Skin epidermis (tissue), 12 donors: Measurements from ENCODE around the gene GPR161.

Experiments
- H3K27ac ChIP-seq, 21 experiments: fragments of 200-600 bp; sonication (generic) in 11 of 21; one replicate each; pipeline ENCODE4 v1.5.0; 2020; ENCODE audit warnings: mild to moderate bottlenecking in 3 of 21, inconsistent platforms in 2 of 21, moderate library complexity in 2 of 21
- H3K4me3 ChIP-seq, 7 experiments: fragments of 200-600 bp; sonication (generic) in 2 of 7; one replicate each; pipeline ENCODE4 v1.5.0; 2020; ENCODE audit warnings: inconsistent platforms in 2 of 7, mild to moderate bottlenecking in 2 of 7, moderate library complexity in 1 of 7

GPR161 gene

DNA sequence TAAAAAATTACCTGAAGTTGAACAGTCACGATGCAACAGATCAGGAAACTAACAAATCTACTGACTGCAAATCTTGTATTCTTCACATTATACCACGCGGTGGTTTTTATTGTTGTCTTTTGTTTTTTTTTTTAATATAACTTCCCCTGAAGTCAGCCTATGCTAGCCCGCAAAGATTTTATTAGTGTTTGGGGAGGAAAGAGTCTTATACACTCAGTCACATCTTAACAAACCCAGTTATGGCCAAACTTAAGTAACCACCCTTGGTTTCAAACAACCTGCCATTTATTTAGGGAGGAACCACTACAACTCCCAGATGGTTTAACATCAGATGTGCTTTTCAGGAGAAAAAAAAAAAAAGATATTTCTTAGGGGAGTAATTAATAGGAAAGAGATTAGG is 15.2 kb upstream of the GPR161 start:
- Histone ChIP-seq H3K27ac (no peak overlapping the region), H3K4me3 (no peak overlapping the region)

DNA sequence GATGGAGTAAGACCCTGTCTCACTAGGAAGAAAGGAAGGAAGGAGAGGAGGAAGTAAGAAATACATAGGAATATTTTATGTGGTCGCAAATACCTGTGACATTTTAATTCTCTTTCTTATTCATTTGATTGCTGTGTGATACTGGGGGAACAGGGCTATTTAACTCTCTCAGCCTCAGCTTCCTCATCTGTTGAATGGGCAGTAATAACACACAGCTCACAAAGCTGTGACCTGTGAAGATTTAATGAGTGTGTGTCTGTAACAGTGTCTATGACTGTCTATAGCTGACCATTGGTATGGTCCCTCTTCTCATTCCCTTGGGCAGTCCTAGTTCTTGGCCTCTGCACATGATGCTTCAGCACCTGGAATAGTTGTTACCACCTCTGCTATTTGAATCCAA is 13.6 kb upstream of the GPR161 start:
- H3K27ac ChIP-seq = no peak overlapping the region

DNA sequence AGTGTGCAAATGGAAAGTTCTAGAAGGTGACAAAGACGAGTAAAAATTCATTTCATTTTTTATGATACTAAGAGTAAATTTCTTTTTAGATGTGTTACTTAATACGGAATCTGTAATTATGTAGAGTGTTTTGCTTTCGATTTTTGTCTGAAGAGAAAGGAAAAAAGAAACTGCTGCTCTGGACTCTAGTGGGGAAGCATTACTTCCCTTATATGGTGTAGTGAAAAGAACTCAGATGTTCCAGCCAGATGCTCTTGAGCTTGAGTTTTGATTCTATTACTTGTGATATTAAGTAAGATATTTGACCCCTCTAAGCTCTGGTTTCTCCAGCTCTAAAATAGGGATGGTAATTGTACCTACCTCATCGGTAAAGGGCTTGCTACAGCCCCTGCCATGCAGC is 12.2 kb upstream of the GPR161 start:
- Histone ChIP-seq H3K4me3 (no peak overlapping the region), H3K27ac (peak overlapping the region in 1 of 21 experiments; percentile 24)

More for the DNA sequence above, 13.6 kb upstream of the GPR161 start:
- H3K4me3 ChIP-seq = no peak overlapping the region

DNA sequence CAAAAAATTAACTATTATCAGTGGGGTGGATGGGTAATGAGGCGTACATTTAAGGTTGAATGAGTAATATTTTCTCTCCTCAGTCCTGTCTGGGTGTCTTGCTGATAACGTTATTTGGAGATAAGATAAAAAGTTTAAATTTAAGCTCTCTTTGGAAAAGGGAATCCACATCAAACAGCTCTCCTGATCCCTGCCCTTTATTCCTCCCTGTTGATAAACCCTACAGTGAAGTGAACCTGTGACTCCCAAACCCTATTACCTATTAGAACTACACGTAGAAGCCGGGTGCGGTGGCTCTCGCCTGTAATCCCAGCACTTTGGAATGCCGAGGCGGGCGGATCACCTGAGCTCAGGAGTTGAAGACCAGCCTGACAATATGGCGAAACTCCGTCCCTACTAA is 9.9 kb upstream of the GPR161 start:
- peak overlapping the region in 1 of 21 experiments; percentile 55 for H3K27ac ChIP-seq
- no peak overlapping the region for H3K4me3 ChIP-seq

DNA sequence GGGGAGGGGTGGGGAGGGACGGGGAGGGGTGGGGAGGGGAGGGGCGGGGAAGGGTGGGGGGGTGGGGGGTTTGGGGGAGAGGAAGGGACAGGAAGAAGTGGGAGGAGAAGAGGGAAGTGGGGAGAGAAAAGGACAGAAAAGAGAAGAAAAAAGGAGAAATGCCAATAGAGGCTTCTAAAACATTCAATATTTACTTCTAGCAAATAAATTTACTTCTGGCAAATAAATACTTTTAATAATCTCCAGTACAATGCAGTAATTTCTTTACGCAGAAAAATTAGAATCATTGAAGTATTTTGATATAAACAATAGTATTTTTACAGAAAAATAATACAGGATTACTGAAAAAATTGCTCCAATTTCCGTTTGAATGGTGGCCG is 9.4 kb upstream of the GPR161 start:
- H3K4me3 ChIP-seq = no peak overlapping the region
- H3K27ac ChIP-seq = peak overlapping the region in 1 of 21 experiments; percentile 55

DNA sequence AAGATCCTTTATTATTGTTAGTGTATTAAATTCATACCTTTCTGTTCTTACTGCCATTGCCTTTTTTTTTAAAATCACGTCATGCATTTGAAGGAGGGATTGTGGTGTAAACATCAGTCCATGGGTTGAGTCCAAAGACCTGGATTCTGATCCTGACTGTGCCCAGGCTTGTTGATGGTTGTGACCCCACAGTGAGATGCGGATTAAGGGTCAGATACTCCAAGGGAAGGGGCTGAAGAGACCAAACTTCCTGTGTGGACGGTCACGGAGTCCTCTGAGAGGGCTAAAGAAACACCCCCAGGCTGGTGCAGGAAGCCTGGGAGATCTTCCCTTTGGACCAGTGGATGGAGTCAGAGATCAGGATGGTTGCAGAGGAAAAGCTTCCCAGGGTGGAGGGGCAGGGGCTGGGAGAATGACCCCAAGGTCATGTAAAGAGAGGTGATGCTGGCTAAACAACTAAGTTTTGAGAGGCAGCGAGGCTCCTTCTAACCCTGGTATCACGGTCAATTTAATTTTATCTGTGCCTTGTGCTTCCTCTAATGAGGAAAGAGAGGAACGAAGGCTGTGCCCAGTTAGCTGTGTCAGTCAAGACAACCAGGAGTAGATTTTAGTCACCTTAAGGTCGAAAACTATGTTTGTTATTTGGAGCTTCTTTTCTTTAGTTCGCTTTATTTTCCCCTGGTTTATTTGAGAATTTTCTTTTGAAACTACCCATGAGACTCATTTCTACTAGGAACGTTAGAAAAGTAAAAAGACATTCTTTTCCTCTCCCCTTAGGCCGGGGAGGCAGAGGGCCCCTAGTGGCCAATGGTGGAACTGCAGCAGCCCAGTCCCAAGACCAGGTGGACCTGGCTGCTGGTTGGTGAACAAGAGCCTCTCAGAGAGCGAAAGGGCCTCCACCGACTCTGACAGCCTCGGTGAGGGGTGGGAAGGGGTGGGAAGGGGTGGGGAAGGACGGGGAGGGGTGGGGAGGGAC is 8.7 kb upstream of the GPR161 start:
- Histone ChIP-seq H3K27ac (no peak overlapping the region), H3K4me3 (no peak overlapping the region)

DNA sequence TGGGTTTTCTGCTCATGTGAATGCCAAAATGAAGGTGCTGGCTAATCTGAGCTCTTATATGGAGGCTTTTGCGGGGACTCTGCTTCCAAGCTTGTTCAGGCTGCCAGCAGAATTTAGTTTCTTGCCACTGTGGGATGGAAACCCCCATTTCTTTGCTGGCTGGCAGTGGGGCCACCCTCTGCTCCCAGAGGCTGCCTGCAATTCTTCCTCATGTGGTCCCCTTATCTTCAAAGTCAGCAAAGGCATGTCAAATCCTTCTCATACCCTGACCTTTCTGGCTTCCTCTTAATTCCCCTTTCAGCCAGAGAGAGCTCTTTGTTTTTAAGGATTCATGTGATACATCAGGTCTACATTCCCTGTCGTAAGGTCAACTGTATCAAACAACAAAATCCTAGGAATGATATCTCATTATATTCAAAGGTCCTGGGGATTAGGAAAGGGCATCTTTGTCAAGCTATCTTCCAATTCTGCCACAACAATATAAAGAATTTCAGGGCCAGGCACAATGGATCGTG is 5.2 kb upstream of the GPR161 start:
- Histone ChIP-seq H3K27ac (no peak overlapping the region), H3K4me3 (no peak overlapping the region)

DNA sequence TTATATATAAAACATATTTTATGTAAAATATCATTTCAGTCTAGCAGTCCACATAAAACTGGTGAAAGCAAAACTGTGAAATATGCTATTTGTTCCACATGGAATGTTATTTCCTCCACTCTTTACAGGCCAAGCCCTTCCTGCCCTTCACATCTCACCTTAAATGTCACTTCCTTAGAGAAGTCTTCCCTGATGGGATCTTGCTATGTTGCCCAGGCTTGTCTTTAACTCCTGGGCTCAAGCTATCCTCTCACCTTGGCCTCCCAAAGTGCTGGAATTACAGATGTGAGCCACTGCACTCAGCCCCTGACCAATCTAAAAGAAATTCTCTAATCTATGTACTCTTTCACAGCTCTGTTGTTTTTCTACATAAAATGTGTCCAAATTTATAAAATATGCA is 2.3 kb upstream of the GPR161 start:
- no peak overlapping the region for H3K27ac ChIP-seq

DNA sequence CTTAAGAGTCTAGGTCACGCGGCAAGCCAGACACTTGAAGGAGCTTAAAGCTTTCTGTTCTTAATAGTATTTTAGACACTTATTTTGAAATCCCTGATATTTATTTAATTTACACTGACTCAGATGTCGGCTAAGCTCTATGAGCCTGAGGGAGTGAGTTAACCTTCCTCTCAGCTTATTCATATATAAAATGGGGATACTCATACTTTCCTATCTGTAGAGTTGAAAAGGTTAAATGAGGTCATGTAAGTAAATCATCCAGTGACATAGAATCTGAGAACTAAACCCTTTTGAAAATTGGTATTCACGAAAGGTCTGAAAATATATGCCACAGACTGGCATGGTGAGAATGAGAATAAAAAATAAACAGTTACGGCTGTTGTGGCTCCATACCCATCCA is 1.4 kb upstream of the GPR161 start:
- no peak overlapping the region for H3K4me3 ChIP-seq
- no peak overlapping the region for H3K27ac ChIP-seq

More for the DNA sequence above, 2.3 kb upstream of the GPR161 start:
- no peak overlapping the region for H3K4me3 ChIP-seq

DNA sequence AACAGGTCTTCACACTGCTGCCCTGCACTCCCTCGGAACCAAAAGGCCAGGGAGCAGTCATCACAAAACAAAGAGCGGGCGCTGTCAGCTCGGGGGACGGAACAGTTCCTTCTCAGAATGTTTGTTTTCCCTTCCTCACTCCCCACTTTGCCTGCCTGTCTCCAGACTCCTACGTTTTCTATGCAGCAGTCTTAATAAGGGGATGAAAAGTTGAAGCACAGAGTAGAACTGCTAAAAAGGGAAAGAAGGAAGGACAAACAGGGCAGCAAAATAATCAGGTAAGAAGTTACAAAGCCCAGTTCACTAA is 738 bp upstream of the GPR161 start:
- Histone ChIP-seq H3K27ac (peak overlapping the region in 17 of 21 experiments; percentile 9 to 87 (median 72)), H3K4me3 (peak overlapping the region; percentile 58 to 81 (median 69))

DNA sequence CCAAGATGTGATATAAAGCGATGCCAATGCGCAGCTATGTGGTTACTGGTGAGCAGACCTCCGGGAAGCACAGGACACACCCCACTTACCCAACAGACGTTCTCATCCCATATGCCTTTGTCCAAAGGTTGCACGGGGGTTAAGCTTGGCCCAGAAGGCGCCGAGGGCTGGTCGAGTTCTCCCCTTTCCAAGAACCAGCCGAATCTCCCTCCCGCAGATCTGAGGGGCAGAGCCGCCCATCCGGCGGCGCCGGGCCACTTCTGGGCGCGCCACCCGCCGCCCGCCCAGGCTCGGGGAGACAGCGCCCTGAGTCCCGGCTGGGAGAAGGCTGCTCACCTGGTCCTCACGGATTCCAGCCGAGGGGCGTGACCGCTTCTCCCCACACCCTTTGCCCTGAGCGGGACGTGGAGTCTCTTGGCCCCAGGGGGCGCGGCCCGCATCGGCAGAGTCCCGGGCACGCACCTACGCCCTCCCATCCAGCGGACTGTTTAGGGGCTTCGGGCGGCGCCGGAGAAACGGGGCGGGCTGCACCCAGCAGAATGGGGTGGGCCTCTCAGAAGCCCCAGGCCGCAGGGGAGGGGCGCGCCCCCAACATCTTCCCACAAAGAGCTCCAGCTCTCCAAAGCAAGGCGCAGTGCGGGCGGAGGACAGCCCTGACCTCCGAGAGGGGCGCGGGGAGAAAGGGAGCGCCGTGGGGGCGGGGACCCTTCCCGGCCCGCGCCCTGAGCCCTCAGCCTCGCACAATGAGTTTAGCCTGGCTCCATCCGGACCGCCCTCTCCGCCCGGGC is 615 bp downstream of the GPR161 start:
- peak overlapping the region in 19 of 21 experiments; percentile 44 to 87 (median 71) for H3K27ac ChIP-seq
- H3K4me3 ChIP-seq = peak overlapping the region; percentile 58 to 81 (median 69)

DNA sequence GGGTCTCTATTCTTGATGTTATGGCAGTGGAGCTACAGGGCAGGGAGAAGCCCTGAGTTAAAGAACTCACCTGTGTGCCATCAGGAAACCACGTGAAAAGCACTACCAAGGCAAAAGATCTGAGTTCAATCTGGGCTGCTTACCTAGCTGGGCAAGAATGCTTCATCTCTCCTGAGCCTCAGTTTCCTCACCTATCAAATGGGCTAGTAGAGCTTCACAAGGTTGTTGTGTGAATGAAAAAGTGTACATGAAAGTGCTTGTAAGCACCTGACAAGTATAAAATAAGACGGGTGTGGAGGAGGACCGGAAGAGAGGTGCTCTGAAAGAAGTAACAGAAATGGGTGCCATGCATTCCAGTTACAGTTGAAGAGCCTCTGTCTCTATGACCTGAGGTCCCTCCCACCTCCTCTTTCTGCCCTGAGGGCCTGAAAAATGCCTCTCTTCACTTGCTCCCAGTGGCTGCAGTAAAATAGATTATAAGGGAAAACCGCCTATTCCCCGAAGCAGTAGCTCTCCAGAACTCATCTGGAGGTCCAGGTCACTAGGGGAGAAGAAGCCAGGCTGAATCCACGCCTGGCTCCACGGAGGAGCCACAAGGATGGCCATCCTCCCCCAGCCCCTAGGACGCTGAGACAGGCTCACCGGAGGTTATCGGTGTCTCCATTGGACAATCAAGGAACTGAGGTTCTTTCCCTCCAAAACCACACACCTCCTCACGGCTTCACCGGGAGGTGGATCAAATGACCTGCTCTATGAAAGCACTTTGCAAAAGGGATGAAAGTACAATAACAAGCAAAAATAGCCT is 1.4 kb downstream of the GPR161 start:
- Histone ChIP-seq H3K4me3 (peak overlapping the region; percentile 58 to 81 (median 69)), H3K27ac (peak overlapping the region in 4 of 21 experiments; percentile 72 to 87 (median 80))

DNA sequence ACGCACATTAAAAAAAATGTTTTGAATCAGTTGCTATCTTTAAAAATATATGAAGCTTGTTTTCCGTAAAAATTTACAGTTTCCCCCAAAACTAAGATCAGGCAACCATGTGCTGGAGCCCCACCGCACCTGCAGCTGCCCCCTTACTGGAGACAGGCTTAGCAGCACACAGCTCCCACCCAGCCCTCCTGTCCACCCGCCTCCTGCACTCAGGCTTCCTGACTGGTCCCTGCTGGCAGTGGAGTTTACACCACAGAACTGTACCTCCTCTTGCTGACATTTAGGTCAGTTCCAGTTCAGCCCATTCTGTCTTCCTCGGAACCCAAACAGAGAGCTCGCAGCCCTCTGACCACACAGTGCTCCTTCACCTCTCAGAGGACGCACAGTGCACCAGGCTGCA is 2.1 kb downstream of the GPR161 start:
- H3K4me3 ChIP-seq = peak overlapping the region in 2 of 7 experiments; percentile 69 to 73

DNA sequence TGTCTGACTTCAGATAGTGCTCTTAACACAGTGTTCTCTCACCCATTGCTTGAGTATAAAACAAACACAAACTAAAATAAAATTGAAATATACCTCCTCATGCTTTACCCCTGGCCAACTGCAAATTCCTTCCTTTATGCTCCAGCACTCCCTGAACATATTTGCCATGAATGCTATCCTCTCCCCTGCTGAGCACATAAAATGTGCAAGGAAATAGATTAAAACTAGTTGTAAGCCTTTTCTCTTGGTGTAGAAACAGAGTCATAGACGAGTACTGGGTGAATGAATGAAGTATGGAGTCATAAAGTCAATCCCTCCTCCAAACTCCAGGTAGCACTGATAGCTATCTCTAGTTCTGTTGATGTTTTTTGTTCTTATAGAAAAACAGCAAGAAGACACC is 2.6 kb downstream of the GPR161 start:
- no peak overlapping the region for H3K27ac ChIP-seq
- H3K4me3 ChIP-seq = peak overlapping the region in 1 of 7 experiments; percentile 69

More for the DNA sequence above, 2.1 kb downstream of the GPR161 start:
- no peak overlapping the region for H3K27ac ChIP-seq

DNA sequence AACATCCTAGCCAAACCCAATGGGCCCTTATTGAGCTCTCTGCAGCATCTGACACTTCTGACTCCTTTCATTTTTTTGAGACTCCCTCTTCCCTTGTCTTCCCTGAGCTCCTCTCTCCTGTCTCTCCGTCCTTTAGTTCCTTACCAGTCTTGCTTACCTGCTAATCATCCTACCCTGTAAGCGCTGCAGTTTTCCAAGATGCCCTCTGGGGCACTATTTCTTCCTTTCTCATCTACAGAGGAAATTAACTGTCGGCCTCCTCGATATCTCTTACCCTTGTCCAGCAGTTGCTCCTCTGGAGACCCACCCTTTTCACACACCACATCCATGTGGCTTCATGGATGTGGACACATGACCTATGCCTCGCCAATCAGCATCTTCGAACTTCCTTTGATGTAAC is 6.8 kb downstream of the GPR161 start:
- no peak overlapping the region for H3K4me3 ChIP-seq
- no peak overlapping the region for H3K27ac ChIP-seq

DNA sequence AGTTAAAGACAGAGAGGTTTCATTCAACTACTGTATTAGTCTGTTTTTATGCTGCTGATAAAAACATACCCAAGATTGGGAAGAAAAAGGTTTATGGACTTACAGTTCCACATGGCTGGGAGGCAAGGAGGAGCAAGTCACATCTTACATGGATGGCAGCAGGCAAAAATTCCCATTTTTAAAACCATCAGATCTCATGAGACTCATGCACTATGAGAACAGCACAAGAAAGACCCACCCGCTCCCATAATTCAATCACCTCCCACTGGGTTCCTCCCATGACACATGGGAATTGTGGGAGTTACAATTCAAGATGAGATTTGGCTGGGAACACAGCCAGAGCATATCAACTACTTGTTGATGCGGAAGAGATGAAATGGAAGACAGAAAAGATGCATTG is 9.2 kb downstream of the GPR161 start:
- no peak overlapping the region for H3K27ac ChIP-seq

DNA sequence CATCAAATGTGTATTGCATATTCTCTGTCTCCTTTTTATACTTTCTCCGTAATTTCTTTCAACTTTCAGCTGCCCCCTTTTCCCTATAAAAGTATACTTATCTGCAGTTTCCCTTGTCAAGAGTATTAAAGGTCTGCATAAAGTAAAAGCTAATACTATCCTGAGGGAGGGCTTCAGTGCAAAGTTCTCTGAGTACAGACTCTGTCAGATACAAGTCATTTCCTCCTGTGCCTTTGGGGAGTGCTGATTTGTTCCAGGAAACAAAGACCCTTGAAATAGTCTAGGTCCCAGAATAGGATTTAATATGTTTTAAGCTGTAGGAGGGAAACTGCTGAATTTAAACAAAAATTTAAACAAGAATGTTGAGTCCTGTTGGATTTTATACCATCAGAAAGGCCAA is 11.7 kb downstream of the GPR161 start:
- Histone ChIP-seq H3K27ac (no peak overlapping the region), H3K4me3 (no peak overlapping the region)

More for the DNA sequence above, 9.2 kb downstream of the GPR161 start:
- no peak overlapping the region for H3K4me3 ChIP-seq

DNA sequence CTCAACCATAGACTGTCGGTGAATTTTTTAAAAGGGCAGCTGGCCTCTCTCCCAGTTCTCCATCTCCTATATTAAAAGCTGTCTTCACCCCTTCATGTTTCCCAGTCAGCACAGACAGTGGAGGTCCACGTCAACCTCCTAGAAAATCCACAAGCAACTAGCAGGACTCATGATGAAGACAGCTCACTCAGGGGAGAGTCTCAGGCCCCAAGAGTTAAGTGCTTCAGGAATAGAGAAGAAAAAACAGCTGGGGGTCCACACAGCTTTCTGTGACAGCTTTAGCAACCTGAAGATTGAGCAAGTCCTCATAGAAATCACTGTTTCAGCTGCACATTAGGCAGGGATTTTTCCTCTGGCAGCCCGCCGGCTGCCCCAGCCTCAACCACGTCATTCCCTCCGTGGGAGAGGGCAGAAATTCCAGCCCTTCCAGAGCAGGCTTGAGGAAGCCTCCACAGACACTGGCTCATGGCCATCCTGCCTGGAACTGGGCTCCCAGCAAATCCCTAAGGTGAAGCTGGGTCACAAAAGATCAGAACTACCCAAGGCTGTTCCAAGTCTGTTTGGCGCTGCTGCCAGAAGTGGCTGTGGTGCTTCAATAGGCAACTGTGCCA is 15.2 kb downstream of the GPR161 start:
- Histone ChIP-seq H3K4me3 (no peak overlapping the region), H3K27ac (peak overlapping the region in 16 of 21 experiments; percentile 17 to 82 (median 58))

DNA sequence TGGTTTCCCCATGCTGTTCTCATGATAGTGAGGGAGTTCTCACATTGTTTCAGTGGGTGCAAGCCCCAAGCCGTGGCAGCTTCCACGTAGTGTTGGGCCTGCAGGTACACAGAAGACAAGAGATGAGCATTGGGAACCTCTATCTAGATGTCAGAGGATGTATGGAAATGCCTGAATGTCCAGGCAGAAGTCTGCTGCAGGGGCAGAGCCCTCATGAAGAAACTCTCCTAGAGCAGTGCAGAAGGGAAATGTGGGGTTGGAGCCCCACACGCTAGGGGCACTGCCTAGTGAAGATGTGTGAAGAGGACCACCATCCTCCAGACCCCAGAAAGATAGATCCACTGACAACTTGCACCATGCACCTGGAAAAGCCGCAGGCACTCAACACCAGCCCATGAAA is 17.0 kb downstream of the GPR161 start:
- Histone ChIP-seq H3K27ac (peak overlapping the region in 1 of 21 experiments; percentile 82), H3K4me3 (no peak overlapping the region)
